Kidney (tissue), 14 donors: ENCODE results near the gene MSX1. TPM values are rescaled to one million over a fixed set of nuclear protein-coding genes. Genes with fewer than 3 reads are reported as not detected.
A peak's percentile ranks its signal among the peaks of the same experiment; 100 is the strongest.

Experiments used
- DNase-seq, 5 donors: peaks; one replicate each; pipeline ENCODE4 v3.0.0-alpha.2; 2013 to 2020
- FAIRE-seq: peaks from 2 replicates; lab custom pipeline; 2012; peaks lifted over from hg19 to GRCh38; lab: Jason Lieb, UNC
- H3K27ac ChIP-seq, 2 donors: one replicate each; pipeline ENCODE4 v1.7.0; 2013; ENCODE audit warnings: low read depth in 2 of 2, low read length in 2 of 2, inconsistent platforms in 1 of 2
- H3K27me3 ChIP-seq: one replicate; pipeline ENCODE4 v1.7.1; 2013; ENCODE audit warnings: low read length, inconsistent platforms; ENCODE audit not compliant: control insufficient read depth, insufficient read depth
- H3K36me3 ChIP-seq, 3 donors: one replicate each; pipeline versions ENCODE4 v1.7.0 to v1.7.1; 2013; ENCODE audit warnings: low read length in 3 of 3, control low read depth in 1 of 3, inconsistent platforms in 1 of 3; ENCODE audit not compliant: insufficient read depth in 3 of 3, control insufficient read depth in 2 of 3
- H3K4me1 ChIP-seq, 3 donors: one replicate each; pipeline versions ENCODE4 v1.7.0 to v1.7.1; 2013; ENCODE audit warnings: low read length in 3 of 3, inconsistent platforms in 1 of 3, low read depth in 1 of 3; ENCODE audit not compliant: control insufficient read depth in 2 of 3, insufficient read depth in 2 of 3
- H3K4me3 ChIP-seq, 3 donors: one replicate each; pipeline versions ENCODE4 v1.7.0 to v1.8.1; 2013; ENCODE audit warnings: low read length in 3 of 3, control low read depth in 1 of 3, inconsistent platforms in 1 of 3
- H3K9ac ChIP-seq, 3 donors: one replicate each; pipeline versions ENCODE4 v1.7.0 to v1.7.1; 2013; ENCODE audit warnings: low read length in 3 of 3, control low read depth in 1 of 3, inconsistent platforms in 1 of 3
- H3K9me3 ChIP-seq, 3 donors: one replicate each; pipeline versions ENCODE4 v1.7.0 to v1.7.1; 2013; ENCODE audit warnings: low read length in 3 of 3, control low read depth in 1 of 3, inconsistent platforms in 1 of 3; ENCODE audit not compliant: control insufficient read depth in 2 of 3, insufficient read depth in 1 of 3
- CTCF ChIP-seq: IDR thresholded peaks from 3 replicates; pipeline ENCODE4 v1.5.1; 2012; ENCODE audit warnings: mild to moderate bottlenecking, moderate library complexity, borderline replicate concordance; ENCODE audit not compliant: insufficient read depth; ENCODE audit errors: extremely low read depth
- intact Hi-C: fragments of 100-400 bp; cut with DNase I; formaldehyde crosslinking; loops from one replicate; pipeline ENCODE4 v1.11.1; 2022
- polyA plus RNA-seq: library from polyadenylated mRNA; stranded (reverse); fragments of 350-450 nt; fragmentation: Illumina TruSeq; extraction: RNeasy Lipid Tissue Mini Kit (QIAGEN cat#74804); gene quantifications from one replicate; pipeline ENCODE4 v1.2.3, GENCODE V29; 2014; ENCODE audit warnings: low read depth, low replicate concordance; ENCODE audit not compliant: insufficient read depth
- total RNA-seq: library from RNA; stranded (reverse); fragmentation: NEBNext Ultra II Directional; extraction: Animal tissue kit (Norgen Biotek cat#: 25700); gene quantifications from one replicate; pipeline ENCODE4 v1.2.1, GENCODE V29; 2021
- donor health status: control.
- donor health status: control.
- donor health status: control.
- donor health status: control.
- donor health status: control.
- donor health status: DM: yes; HTN: yes; CAD: no.
- donor health status: Normal renal cell carcinoma (clear cell type).

The MSX1 gene
- total and polyA plus RNA-seq, 2 donors from 2014 or later: 2.3 to 3.0 TPM

GRCh38 chr4:4866866-4867374 lies 7.5 kb downstream of the MSX1 start:
- no peak for FAIRE-seq

GRCh38 chr4:4867375-4868039 lies 8.0 kb downstream of the MSX1 start:
- Histone ChIP-seq H3K4me3 (no peak overlapping the region), H3K27me3 (peaks cover 80% of the 10 kb centered on the region), H3K36me3 (no peaks in the 10 kb centered on the region), H3K4me1 (peaks cover 0 to 15% (median 2%) of the 10 kb centered on the region in 3 donors), H3K27ac (no peak overlapping the region), H3K9me3 (peaks cover 0 to 2% (median 0%) of the 10 kb centered on the region in 3 donors), H3K9ac (no peak overlapping the region)
- no peak for TF ChIP-seq CTCF
- DNase-seq: peak; percentile 61 to 86 (median 84)
- intact Hi-C loops: no loop called here
- no peak for FAIRE-seq

More at GRCh38 chr4:4866866-4867374, 7.5 kb downstream of the MSX1 start:
- Histone ChIP-seq H3K9ac (no peak overlapping the region), H3K4me1 (peaks cover 0 to 15% (median 2%) of the 10 kb centered on the region in 3 donors), H3K9me3 (peaks cover 0 to 2% (median 0%) of the 10 kb centered on the region in 3 donors), H3K27me3 (peaks cover 79% of the 10 kb centered on the region), H3K27ac (no peak overlapping the region), H3K36me3 (no peaks in the 10 kb centered on the region), H3K4me3 (peak overlapping the region in 1 of 3 donors; percentile 37)
- no peak for TF ChIP-seq CTCF
- intact Hi-C loops: no loop called here
- peak in 3 of 5 donors; percentile 16 to 55 (median 51) for DNase-seq

- FAIRE-seq: no peak
- Histone ChIP-seq H3K9ac (no peak overlapping the region), H3K27me3 (peaks cover 82% of the 10 kb centered on the region), H3K4me1 (peaks cover 0 to 15% (median 2%) of the 10 kb centered on the region in 3 donors), H3K36me3 (no peaks in the 10 kb centered on the region), H3K27ac (no peak overlapping the region), H3K9me3 (peaks cover 0 to 2% (median 0%) of the 10 kb centered on the region in 3 donors), H3K4me3 (no peak overlapping the region)
- DNase-seq: peak in 3 of 5 donors; percentile 10 to 53 (median 48)
- no peak for TF ChIP-seq CTCF
- intact Hi-C loops: no loop called here
Measured at GRCh38 chr4:4868040-4868757, 8.7 kb downstream of the MSX1 start.
